HEK293T (cell line): ENCODE data around the gene MOB1A.

Experiments used
- FOXA1 ChIP-seq: fragments of 450-650 bp; IDR thresholded peaks from 2 replicates; pipeline ENCODE4 v1.6.1; 2016; ENCODE audit warnings: mild to moderate bottlenecking
- FOXK2 ChIP-seq: fragments of 450-650 bp; IDR thresholded peaks from 2 replicates; pipeline ENCODE4 v1.6.1; 2016; ENCODE audit warnings: mild to moderate bottlenecking
- FOXM1 ChIP-seq: fragments of 450-650 bp; IDR thresholded peaks from 2 replicates; pipeline ENCODE4 v1.6.1; 2017; ENCODE audit warnings: mild to moderate bottlenecking, borderline replicate concordance
- HDGF ChIP-seq: fragments of 450-650 bp; IDR thresholded peaks from 2 replicates; pipeline ENCODE4 v1.6.1; 2017; ENCODE audit warnings: antibody characterized with exemption, borderline replicate concordance
- L3MBTL2 ChIP-seq: fragments of 450-650 bp; conservative IDR thresholded peaks from 2 replicates; pipeline ENCODE4 v1.6.1; 2016; ENCODE audit warnings: mild to moderate bottlenecking
- NFRKB ChIP-seq: fragments of 450-650 bp; IDR thresholded peaks from 2 replicates; pipeline ENCODE4 v1.6.1; 2016; ENCODE audit warnings: mild to moderate bottlenecking, moderate library complexity
- PKNOX1 ChIP-seq: fragments of 450-650 bp; IDR thresholded peaks from 2 replicates; pipeline ENCODE4 v1.6.1; 2016
- SP1 ChIP-seq: fragments of 450-650 bp; IDR thresholded peaks from 2 replicates; pipeline ENCODE4 v1.6.1; 2017
- ZNF384 ChIP-seq: fragments of 450-650 bp; IDR thresholded peaks from 2 replicates; pipeline ENCODE4 v1.6.1; 2016

- TF ChIP-seq SP1 = no peak
- no peak for TF ChIP-seq HDGF
- TF ChIP-seq L3MBTL2 = no peak
- no peak for TF ChIP-seq NFRKB
- no peak for TF ChIP-seq ZNF384
- no peak for TF ChIP-seq PKNOX1
- TF ChIP-seq FOXM1 = no peak
- TF ChIP-seq FOXA1 = no peak
- TF ChIP-seq FOXK2 = no peak
These were observed 3.8 kb downstream of the MOB1A start for GRCh38 chr2:74174909-74175308.
